Uterus (tissue), 2 donors: Measurements from ENCODE around the gene PRLH.

Source experiments
- CTCF ChIP-seq, 4 experiments: fragments of 200-600 bp in 2 of 4; fragments of 450-650 bp in 2 of 4; sonication (generic) in 2 of 4; IDR thresholded peaks; one replicate each; pipeline ENCODE4 v1.5.1; 2016 to 2019; ENCODE audit warnings: antibody characterized with exemption in 4 of 4, mild to moderate bottlenecking in 2 of 4, moderate library complexity in 1 of 4
- POLR2A ChIP-seq, 2 donors: fragments of 450-650 bp; IDR thresholded peaks; one replicate each; pipeline ENCODE4 v1.6.1; 2016; ENCODE audit warnings: antibody characterized with exemption in 2 of 2, mild to moderate bottlenecking in 1 of 2, moderate library complexity in 1 of 2

- TF ChIP-seq CTCF (IDR thresholded peaks at IDR 0.05) (no peak), POLR2A (IDR thresholded peaks at IDR 0.05) (no peak)
These were observed 27.5 kb upstream of the PRLH start for GRCh38 chr2:237538901-237539300.
